Measurements from ENCODE around the gene KRTAP3-3. TPM values are rescaled to one million over a fixed set of nuclear protein-coding genes. Genes with fewer than 3 reads are reported as not detected.

Gene KRTAP3-3
- total RNA-seq, 1 donor from 2014 or later, result not detected

Other genes with a start within 250 kb of the KRTAP3-3 start
- not detected for gene KRT25, start 238.8 kb downstream of the KRTAP3-3 start, total RNA-seq
- gene KRT26, start 222.0 kb downstream of the KRTAP3-3 start, total RNA-seq, result not detected
- gene KRT27, start 211.6 kb downstream of the KRTAP3-3 start, total RNA-seq, result not detected
- gene KRT28, start 194.2 kb downstream of the KRTAP3-3 start, total RNA-seq, result not detected
- 45.2 TPM for gene KRT10, start 171.6 kb downstream of the KRTAP3-3 start, total RNA-seq
- not detected for gene KRT12, start 126.9 kb downstream of the KRTAP3-3 start, total RNA-seq
- gene KRT20, start 108.9 kb downstream of the KRTAP3-3 start, total RNA-seq, result not detected
- gene KRT23, start 56.5 kb downstream of the KRTAP3-3 start, total RNA-seq, result 0.13 TPM
- not detected for gene KRT39, start 27.2 kb downstream of the KRTAP3-3 start, total RNA-seq
- gene KRT40, start 9.8 kb downstream of the KRTAP3-3 start, total RNA-seq, result not detected
- not detected for gene KRTAP3-2, start 5.7 kb upstream of the KRTAP3-3 start, total RNA-seq
- gene KRTAP3-1, start 15.0 kb upstream of the KRTAP3-3 start, total RNA-seq, result not detected
- not detected for gene KRTAP1-5, start 33.0 kb upstream of the KRTAP3-3 start, total RNA-seq
- not detected for gene KRTAP1-4, start 36.0 kb upstream of the KRTAP3-3 start, total RNA-seq
- not detected for gene KRTAP1-3, start 40.7 kb upstream of the KRTAP3-3 start, total RNA-seq
- gene KRTAP1-1, start 47.3 kb upstream of the KRTAP3-3 start, total RNA-seq, result not detected
- gene KRTAP2-1, start 53.2 kb upstream of the KRTAP3-3 start, total RNA-seq, result not detected
- gene KRTAP2-2, start 61.1 kb upstream of the KRTAP3-3 start, total RNA-seq, result not detected
- gene KRTAP2-3, start 66.0 kb upstream of the KRTAP3-3 start, total RNA-seq, result not detected
- not detected for gene KRTAP2-4, start 71.7 kb upstream of the KRTAP3-3 start, total RNA-seq
- gene KRTAP4-7, start 90.0 kb upstream of the KRTAP3-3 start, total RNA-seq, result not detected
- gene KRTAP4-8, start 104.0 kb upstream of the KRTAP3-3 start, total RNA-seq, result not detected
- gene KRTAP4-16, start 108.0 kb upstream of the KRTAP3-3 start, total RNA-seq, result not detected
- gene KRTAP4-9, start 111.2 kb upstream of the KRTAP3-3 start, total RNA-seq, result not detected
- not detected for gene KRTAP4-11, start 124.2 kb upstream of the KRTAP3-3 start, total RNA-seq
- not detected for gene KRTAP4-12, start 130.0 kb upstream of the KRTAP3-3 start, total RNA-seq
- not detected for gene KRTAP4-6, start 146.4 kb upstream of the KRTAP3-3 start, total RNA-seq
- gene KRTAP4-5, start 155.7 kb upstream of the KRTAP3-3 start, total RNA-seq, result not detected
- not detected for gene KRTAP4-4, start 166.6 kb upstream of the KRTAP3-3 start, total RNA-seq
- gene KRTAP4-3, start 174.1 kb upstream of the KRTAP3-3 start, total RNA-seq, result not detected
- gene KRTAP4-2, start 184.1 kb upstream of the KRTAP3-3 start, total RNA-seq, result not detected
- gene KRTAP4-1, start 190.7 kb upstream of the KRTAP3-3 start, total RNA-seq, result not detected
- not detected for gene KRTAP9-1, start 195.7 kb upstream of the KRTAP3-3 start, total RNA-seq
- not detected for gene KRTAP9-2, start 232.5 kb upstream of the KRTAP3-3 start, total RNA-seq
- not detected for gene KRTAP9-3, start 238.3 kb upstream of the KRTAP3-3 start, total RNA-seq
- gene KRTAP9-8, start 243.8 kb upstream of the KRTAP3-3 start, total RNA-seq, result not detected